Hepatocyte (in vitro differentiated cells): ENCODE results near the gene P3H4. TPM values are rescaled to one million over a fixed set of nuclear protein-coding genes. Genes with fewer than 3 reads are reported as not detected.

Experiments used
- DNase-seq: peaks from one replicate; pipeline ENCODE4 v3.0.0-alpha.2; 2016; ENCODE audit warnings: low spot score
- H2AFZ ChIP-seq: fragments of 200-600 bp; sonication (generic); 2 replicates; pipeline ENCODE4 v1.6.0; 2016; ENCODE audit warnings: antibody characterized with exemption, mild to moderate bottlenecking
- H3K27ac ChIP-seq: fragments of 200-600 bp; sonication (generic); 2 replicates; pipeline ENCODE4 v1.5.1; 2016; ENCODE audit warnings: mild to moderate bottlenecking
- H3K27me3 ChIP-seq: fragments of 200-600 bp; sonication (generic); 2 replicates; pipeline ENCODE4 v1.6.1; 2016
- H3K36me3 ChIP-seq: fragments of 200-600 bp; sonication (generic); replicated peaks from 2 replicates; pipeline ENCODE4 v1.5.1; 2016; ENCODE audit warnings: low read depth; ENCODE audit not compliant: insufficient read depth
- H3K4me1 ChIP-seq: fragments of 200-600 bp; sonication (generic); 2 replicates; pipeline ENCODE4 v1.5.1; 2016; ENCODE audit warnings: mild to moderate bottlenecking, moderate library complexity; ENCODE audit not compliant: insufficient read depth
- H3K4me2 ChIP-seq: fragments of 200-600 bp; sonication (generic); 2 replicates; pipeline ENCODE4 v1.6.0; 2016
- H3K4me3 ChIP-seq: fragments of 200-600 bp; sonication (generic); 2 replicates; pipeline ENCODE4 v1.5.1; 2016; ENCODE audit warnings: mild to moderate bottlenecking
- H3K79me2 ChIP-seq: fragments of 200-600 bp; sonication (generic); 2 replicates; pipeline ENCODE4 v1.6.0; 2017; ENCODE audit warnings: mild to moderate bottlenecking
- H3K9me2 ChIP-seq: fragments of 200-600 bp; sonication (generic); replicated peaks from 2 replicates; pipeline ENCODE4 v1.6.0; 2017; ENCODE audit warnings: mild to moderate bottlenecking; ENCODE audit not compliant: insufficient read depth
- H3K9me3 ChIP-seq: fragments of 200-600 bp; sonication (generic); 2 replicates; pipeline ENCODE4 v1.5.1; 2016; ENCODE audit warnings: low read depth, mild to moderate bottlenecking
- H4K20me1 ChIP-seq: fragments of 200-600 bp; sonication (generic); 2 replicates; pipeline ENCODE4 v1.6.0; 2016; ENCODE audit warnings: mild to moderate bottlenecking; ENCODE audit not compliant: insufficient read depth, poor library complexity, severe bottlenecking
- EZH2 ChIP-seq: fragments of 200-600 bp; sonication (generic); IDR thresholded peaks from 2 replicates; pipeline ENCODE4 v1.6.1; 2016; ENCODE audit warnings: antibody characterized with exemption, mild to moderate bottlenecking, borderline replicate concordance
- EZH2phosphoT487 ChIP-seq: fragments of 200-600 bp; sonication (generic); IDR thresholded peaks from one replicate; pipeline ENCODE4 v1.6.1; 2018; ENCODE audit warnings: antibody characterized with exemption, mild to moderate bottlenecking, low read depth, moderate library complexity; ENCODE audit not compliant: unreplicated experiment, severe bottlenecking
- WGBS: methylation state at CpG from one replicate; pipeline ENCODE4 v1.1.6; 2016; ENCODE audit warnings: low lambda C conversion rate; ENCODE audit errors: missing lambda C conversion rate; 5-methylcytosine and 5-hydroxymethylcytosine counted together
- polyA plus RNA-seq: library from polyadenylated mRNA; unstranded; fragments of >200 nt; fragmentation: Nextera tagmentation; extraction: Ambion mirVana; gene quantifications from 2 replicates; pipeline ENCODE4 v1.2.1, GENCODE V29; 2016
- total RNA-seq: library from RNA; depleted of rRNA; stranded (reverse); fragments of >200 nt; gene quantifications from 2 replicates; pipeline ENCODE4 v1.2.3, GENCODE V29; 2014
- TF ChIP-seq, protein P1 (sequence below): fragments of 200-600 bp; sonication (generic); IDR thresholded peaks from 2 replicates; pipeline ENCODE4 v1.5.1; 2016; ENCODE audit warnings: antibody characterized with exemption, mild to moderate bottlenecking; ENCODE audit not compliant: poor library complexity

Gene P3H4
- total and polyA plus RNA-seq, 2 experiments from 2014 or later, result 62.6 to 110 TPM

GRCh38 chr17:41837761-41838538 lies 26.2 kb upstream of the P3H4 start, which contains the start of gene KLHL10:
Gene KLHL10 (plus strand): TSS chr17:41837825. CDS start chr17:41837933, 108 bp downstream.
- no peaks in the 10 kb centered on the region for H3K9me3 ChIP-seq
- DNase-seq, result no peak
- no peaks in the 10 kb centered on the region for H3K9me2 ChIP-seq
- peak within 1 kb of the TSS; percentile 100 for H2AFZ ChIP-seq
- no peak within 1 kb of the TSS for H3K4me3 ChIP-seq
- H3K36me3 ChIP-seq, result no peaks in the 10 kb centered on the region
- WGBS, result 94% methylated on average over 15 of the region's 15 CpGs
- H4K20me1 ChIP-seq, result no peaks in the 10 kb centered on the region
- peaks cover 18% of the 10 kb centered on the region for H3K79me2 ChIP-seq
- H3K4me2 ChIP-seq, result peak within 1 kb of the TSS; percentile 97
- no peak within 1 kb of the TSS for H3K27ac ChIP-seq
- TF ChIP-seq, protein P1, sequence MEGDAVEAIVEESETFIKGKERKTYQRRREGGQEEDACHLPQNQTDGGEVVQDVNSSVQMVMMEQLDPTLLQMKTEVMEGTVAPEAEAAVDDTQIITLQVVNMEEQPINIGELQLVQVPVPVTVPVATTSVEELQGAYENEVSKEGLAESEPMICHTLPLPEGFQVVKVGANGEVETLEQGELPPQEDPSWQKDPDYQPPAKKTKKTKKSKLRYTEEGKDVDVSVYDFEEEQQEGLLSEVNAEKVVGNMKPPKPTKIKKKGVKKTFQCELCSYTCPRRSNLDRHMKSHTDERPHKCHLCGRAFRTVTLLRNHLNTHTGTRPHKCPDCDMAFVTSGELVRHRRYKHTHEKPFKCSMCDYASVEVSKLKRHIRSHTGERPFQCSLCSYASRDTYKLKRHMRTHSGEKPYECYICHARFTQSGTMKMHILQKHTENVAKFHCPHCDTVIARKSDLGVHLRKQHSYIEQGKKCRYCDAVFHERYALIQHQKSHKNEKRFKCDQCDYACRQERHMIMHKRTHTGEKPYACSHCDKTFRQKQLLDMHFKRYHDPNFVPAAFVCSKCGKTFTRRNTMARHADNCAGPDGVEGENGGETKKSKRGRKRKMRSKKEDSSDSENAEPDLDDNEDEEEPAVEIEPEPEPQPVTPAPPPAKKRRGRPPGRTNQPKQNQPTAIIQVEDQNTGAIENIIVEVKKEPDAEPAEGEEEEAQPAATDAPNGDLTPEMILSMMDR, result no peak
- TF ChIP-seq EZH2phosphoT487 (no peak), EZH2 (no peak)
- H3K27me3 ChIP-seq, result no peaks in the 10 kb centered on the region
- H3K4me1 ChIP-seq, result no peaks in the 10 kb centered on the region

DNA sequence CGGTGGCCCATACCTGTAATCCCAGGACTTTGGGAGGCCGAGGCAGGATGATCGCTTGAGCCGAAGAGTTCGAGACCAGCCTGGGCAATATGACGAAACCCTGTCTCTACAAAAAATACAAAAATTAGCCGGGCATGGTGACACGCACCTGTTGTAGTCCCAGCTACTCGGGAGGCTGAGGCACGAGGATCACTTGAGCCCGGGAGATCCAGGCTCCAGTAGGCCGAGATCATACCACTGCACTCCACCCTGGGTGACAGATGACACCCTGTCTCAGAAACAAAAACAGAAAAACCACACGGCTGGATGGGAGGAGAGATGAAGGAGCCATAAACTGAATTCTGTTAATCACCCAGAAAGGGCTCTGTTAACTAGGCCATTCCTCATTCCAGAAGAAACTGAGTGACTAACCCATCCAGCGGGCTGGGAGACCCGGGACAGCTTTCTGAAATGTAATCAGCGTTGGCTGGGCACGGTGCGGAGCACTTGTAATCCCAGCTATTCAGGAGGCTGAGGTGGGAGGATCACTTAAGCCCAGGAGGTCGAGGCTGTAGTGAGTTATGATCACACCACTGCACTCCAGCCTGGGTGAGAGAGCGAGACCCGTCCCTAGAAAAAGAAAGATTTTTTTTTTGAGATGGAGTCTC lies 24.9 kb upstream of the P3H4 start:
- no peaks in the 10 kb centered on the region for H3K36me3 ChIP-seq
- H3K4me2 ChIP-seq, result peak overlapping the region; percentile 97
- 75% methylated on average over 21 of the region's 21 CpGs for WGBS
- TF ChIP-seq, protein P1, result no peak
- no peak for TF ChIP-seq EZH2
- DNase-seq, result no peak
- no peaks in the 10 kb centered on the region for H4K20me1 ChIP-seq
- peaks cover 18% of the 10 kb centered on the region for H3K79me2 ChIP-seq
- H2AFZ ChIP-seq, result peak overlapping the region; percentile 100
- H3K4me1 ChIP-seq, result no peaks in the 10 kb centered on the region
- H3K27me3 ChIP-seq, result no peaks in the 10 kb centered on the region
- H3K9me3 ChIP-seq, result no peaks in the 10 kb centered on the region
- H3K9me2 ChIP-seq, result no peaks in the 10 kb centered on the region
- H3K27ac ChIP-seq, result no peak overlapping the region
- H3K4me3 ChIP-seq, result peak overlapping the region; percentile 97

GRCh38 chr17:41835800-41836549 lies 24.2 kb upstream of the P3H4 start, which contains the start of gene NT5C3B:
Gene NT5C3B (minus strand): TSS chr17:41836232. CDS start chr17:41836193, 39 bp downstream.
- Histone ChIP-seq H2AFZ (peak within 1 kb of the TSS; percentile 100), H3K27ac (peak within 1 kb of the TSS; percentile 43), H3K9me2 (no peaks in the 10 kb centered on the region), H3K27me3 (no peaks in the 10 kb centered on the region), H3K4me2 (peak within 1 kb of the TSS; percentile 97), H4K20me1 (no peaks in the 10 kb centered on the region), H3K4me1 (no peaks in the 10 kb centered on the region), H3K79me2 (peaks cover 18% of the 10 kb centered on the region), H3K4me3 (peak within 1 kb of the TSS; percentile 97), H3K9me3 (no peaks in the 10 kb centered on the region), H3K36me3 (no peaks in the 10 kb centered on the region)
- WGBS, result 3% methylated on average over 39 of the region's 72 CpGs
- TF ChIP-seq EZH2 (no peak), EZH2phosphoT487 (no peak)
- TF ChIP-seq, protein P1, result no peak
- DNase-seq, result peak; percentile 80
